Kidney (tissue), 14 donors: ENCODE measurements around the gene PIK3R1. TPM values are rescaled to one million over a fixed set of nuclear protein-coding genes. Genes with fewer than 3 reads are reported as not detected.

ENCODE experiments used
- DNase-seq, 5 donors: peaks; one replicate each; pipeline ENCODE4 v3.0.0-alpha.2; 2013 to 2020
- FAIRE-seq: peaks from 2 replicates; lab custom pipeline; 2012; peaks lifted over from hg19 to GRCh38; lab: Jason Lieb, UNC
- H3K27ac ChIP-seq, 2 donors: one replicate each; pipeline ENCODE4 v1.7.0; 2013; ENCODE audit warnings: low read depth in 2 of 2, low read length in 2 of 2, inconsistent platforms in 1 of 2
- H3K27me3 ChIP-seq: one replicate; pipeline ENCODE4 v1.7.1; 2013; ENCODE audit warnings: low read length, inconsistent platforms; ENCODE audit not compliant: control insufficient read depth, insufficient read depth
- H3K36me3 ChIP-seq, 3 donors: one replicate each; pipeline versions ENCODE4 v1.7.0 to v1.7.1; 2013; ENCODE audit warnings: low read length in 3 of 3, control low read depth in 1 of 3, inconsistent platforms in 1 of 3; ENCODE audit not compliant: insufficient read depth in 3 of 3, control insufficient read depth in 2 of 3
- H3K4me1 ChIP-seq, 3 donors: one replicate each; pipeline versions ENCODE4 v1.7.0 to v1.7.1; 2013; ENCODE audit warnings: low read length in 3 of 3, inconsistent platforms in 1 of 3, low read depth in 1 of 3; ENCODE audit not compliant: control insufficient read depth in 2 of 3, insufficient read depth in 2 of 3
- H3K4me3 ChIP-seq, 3 donors: one replicate each; pipeline versions ENCODE4 v1.7.0 to v1.8.1; 2013; ENCODE audit warnings: low read length in 3 of 3, control low read depth in 1 of 3, inconsistent platforms in 1 of 3
- H3K9ac ChIP-seq, 3 donors: one replicate each; pipeline versions ENCODE4 v1.7.0 to v1.7.1; 2013; ENCODE audit warnings: low read length in 3 of 3, control low read depth in 1 of 3, inconsistent platforms in 1 of 3
- H3K9me3 ChIP-seq, 3 donors: one replicate each; pipeline versions ENCODE4 v1.7.0 to v1.7.1; 2013; ENCODE audit warnings: low read length in 3 of 3, control low read depth in 1 of 3, inconsistent platforms in 1 of 3; ENCODE audit not compliant: control insufficient read depth in 2 of 3, insufficient read depth in 1 of 3
- CTCF ChIP-seq: IDR thresholded peaks from 3 replicates; pipeline ENCODE4 v1.5.1; 2012; ENCODE audit warnings: mild to moderate bottlenecking, moderate library complexity, borderline replicate concordance; ENCODE audit not compliant: insufficient read depth; ENCODE audit errors: extremely low read depth
- intact Hi-C: fragments of 100-400 bp; cut with DNase I; formaldehyde crosslinking; loops from one replicate; pipeline ENCODE4 v1.11.1; 2022
- polyA plus RNA-seq: library from polyadenylated mRNA; stranded (reverse); fragments of 350-450 nt; fragmentation: Illumina TruSeq; extraction: RNeasy Lipid Tissue Mini Kit (QIAGEN cat#74804); gene quantifications from one replicate; pipeline ENCODE4 v1.2.3, GENCODE V29; 2014; ENCODE audit warnings: low read depth, low replicate concordance; ENCODE audit not compliant: insufficient read depth
- total RNA-seq: library from RNA; stranded (reverse); fragmentation: NEBNext Ultra II Directional; extraction: Animal tissue kit (Norgen Biotek cat#: 25700); gene quantifications from one replicate; pipeline ENCODE4 v1.2.1, GENCODE V29; 2021
- donor health status: control.
- donor health status: control.
- donor health status: control.
- donor health status: control.
- donor health status: control.
- donor health status: DM: yes; HTN: yes; CAD: no.
- donor health status: Normal renal cell carcinoma (clear cell type).

PIK3R1 gene
- total and polyA plus RNA-seq, 2 donors from 2014 or later = 26.6 to 138 TPM

GRCh38 chr5:68225188-68225910 lies 9.8 kb downstream of the PIK3R1 start:
- intact Hi-C loops = no loop called here
- Histone ChIP-seq H3K27ac (no peak overlapping the region), H3K9me3 (peaks cover 0 to 4% (median 0%) of the 10 kb centered on the region in 3 donors), H3K4me1 (peaks cover 0 to 27% (median 18%) of the 10 kb centered on the region in 3 donors), H3K4me3 (peak overlapping the region in 1 of 3 donors; percentile 5), H3K27me3 (no peaks in the 10 kb centered on the region), H3K9ac (no peak overlapping the region), H3K36me3 (peaks cover 0 to 10% (median 6%) of the 10 kb centered on the region in 3 donors)
- FAIRE-seq = no peak
- peak in 2 of 5 donors; percentile 27 to 78 for DNase-seq
- TF ChIP-seq CTCF = no peak

DNA sequence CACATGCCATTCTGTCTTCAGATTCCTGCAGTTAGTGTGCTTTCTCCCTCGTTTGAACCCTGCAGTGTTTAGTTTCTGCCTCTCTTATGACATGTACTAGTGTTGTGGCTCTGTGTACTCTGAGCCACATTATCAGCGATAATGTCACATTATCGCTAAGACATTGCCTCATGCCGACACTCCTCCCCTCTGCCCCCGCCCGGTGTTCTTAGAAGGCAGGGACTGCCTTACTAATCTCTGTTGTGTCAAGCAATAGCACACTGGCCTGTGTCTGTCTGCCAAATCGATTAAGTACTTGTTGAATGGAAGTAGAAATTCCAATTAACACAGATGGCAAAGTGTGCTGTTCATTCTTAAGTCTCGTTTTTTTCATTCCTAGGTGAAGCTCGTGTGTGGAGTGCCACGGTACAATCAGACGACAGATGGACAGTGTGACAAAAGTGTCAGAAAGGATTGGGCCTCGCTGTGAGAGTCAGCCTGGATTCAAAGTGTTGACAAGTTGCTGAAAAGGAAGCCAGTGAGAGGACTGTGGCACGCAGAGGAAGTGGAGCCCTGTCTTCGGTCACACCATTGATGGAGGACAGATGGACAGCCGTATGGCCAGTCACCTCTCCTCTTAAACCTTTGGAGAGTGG lies 10.5 kb downstream of the PIK3R1 start:
- Histone ChIP-seq H3K4me1 (peaks cover 0 to 27% (median 21%) of the 10 kb centered on the region in 3 donors), H3K27ac (no peak overlapping the region), H3K9me3 (no peaks in the 10 kb centered on the region), H3K36me3 (peaks cover 0 to 10% (median 8%) of the 10 kb centered on the region in 3 donors), H3K27me3 (no peaks in the 10 kb centered on the region), H3K9ac (no peak overlapping the region), H3K4me3 (peak overlapping the region in 1 of 3 donors; percentile 5)
- TF ChIP-seq CTCF = no peak
- FAIRE-seq (no peak), DNase-seq (no peak)
- intact Hi-C loops = no loop called here

DNA sequence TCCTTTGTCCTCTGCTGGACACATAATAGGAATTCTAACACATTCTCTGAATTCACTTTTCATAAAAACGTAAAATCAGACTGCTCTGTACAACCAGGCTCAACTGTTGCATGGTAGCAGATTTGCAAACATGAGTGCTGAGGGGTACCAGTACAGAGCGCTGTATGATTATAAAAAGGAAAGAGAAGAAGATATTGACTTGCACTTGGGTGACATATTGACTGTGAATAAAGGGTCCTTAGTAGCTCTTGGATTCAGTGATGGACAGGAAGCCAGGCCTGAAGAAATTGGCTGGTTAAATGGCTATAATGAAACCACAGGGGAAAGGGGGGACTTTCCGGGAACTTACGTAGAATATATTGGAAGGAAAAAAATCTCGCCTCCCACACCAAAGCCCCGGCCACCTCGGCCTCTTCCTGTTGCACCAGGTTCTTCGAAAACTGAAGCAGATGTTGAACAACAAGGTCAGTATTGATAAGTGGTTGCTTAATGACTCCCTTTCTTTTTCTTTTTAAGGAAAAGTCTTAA lies 11.1 kb downstream of the PIK3R1 start:
- FAIRE-seq = no peak

More for the DNA sequence above, 11.1 kb downstream of the PIK3R1 start:
- TF ChIP-seq CTCF = no peak
- no peak overlapping the region for H3K4me3 ChIP-seq
- intact Hi-C loops = no loop called here
- DNase-seq = no peak
- H3K27ac ChIP-seq = no peak overlapping the region
- peaks cover 0 to 10% (median 8%) of the 10 kb centered on the region in 3 donors for H3K36me3 ChIP-seq
- H3K9ac ChIP-seq = no peak overlapping the region
- peaks cover 0 to 27% (median 27%) of the 10 kb centered on the region in 3 donors for H3K4me1 ChIP-seq
- no peaks in the 10 kb centered on the region for H3K9me3 ChIP-seq
- H3K27me3 ChIP-seq = no peaks in the 10 kb centered on the region
